Inflammatory macrophage treated with lipopolysaccharide for 1 hour (primary cell): ENCODE measurements around the gene CCRL2.

Source experiments
- DNase-seq, 2 donors: peaks; one replicate each; pipeline ENCODE4 v3.0.0-alpha.2; 2020 to 2022

CCRL2 gene, protein sequence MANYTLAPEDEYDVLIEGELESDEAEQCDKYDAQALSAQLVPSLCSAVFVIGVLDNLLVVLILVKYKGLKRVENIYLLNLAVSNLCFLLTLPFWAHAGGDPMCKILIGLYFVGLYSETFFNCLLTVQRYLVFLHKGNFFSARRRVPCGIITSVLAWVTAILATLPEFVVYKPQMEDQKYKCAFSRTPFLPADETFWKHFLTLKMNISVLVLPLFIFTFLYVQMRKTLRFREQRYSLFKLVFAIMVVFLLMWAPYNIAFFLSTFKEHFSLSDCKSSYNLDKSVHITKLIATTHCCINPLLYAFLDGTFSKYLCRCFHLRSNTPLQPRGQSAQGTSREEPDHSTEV

DNA sequence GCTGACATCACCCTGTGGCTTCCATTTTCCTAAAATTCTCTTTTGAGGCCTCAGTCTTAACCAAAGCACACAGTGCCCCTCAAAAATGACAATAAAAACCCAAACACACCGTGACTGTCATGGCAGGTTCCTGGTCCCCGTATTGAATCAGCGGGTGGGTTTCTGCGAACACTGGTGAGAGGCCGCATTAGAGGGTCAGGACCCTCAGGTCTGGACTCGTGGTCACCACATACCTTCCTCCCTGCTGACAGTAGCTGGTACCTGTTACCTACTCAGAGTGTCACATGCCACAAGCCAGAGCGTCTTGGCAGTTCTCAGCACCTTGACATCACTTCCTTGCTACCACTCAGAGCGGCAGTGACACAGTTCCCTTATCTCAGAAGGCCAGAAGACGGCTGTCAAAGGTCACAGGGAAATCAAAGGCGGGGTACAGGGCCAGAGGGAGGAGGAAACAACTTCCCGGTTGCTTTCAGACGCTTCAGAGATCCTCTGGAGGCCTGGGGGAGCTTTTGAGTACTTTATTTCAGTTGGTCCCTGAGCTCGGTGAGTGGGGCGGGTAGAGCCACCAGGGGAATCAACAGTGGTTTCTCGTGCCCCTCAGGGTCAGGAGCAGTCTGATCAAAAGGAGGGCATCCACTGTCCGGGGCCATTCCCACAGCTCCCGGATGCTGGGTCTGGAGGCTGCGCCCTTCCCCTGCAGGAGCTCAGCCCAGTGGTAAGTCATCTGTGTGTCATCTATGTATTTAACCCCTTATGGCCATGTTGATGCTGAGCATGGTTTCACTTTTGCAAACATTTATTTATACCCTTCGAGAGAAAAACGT is at the start of gene CCRL2, which contains the start of gene CCR5AS:
CCRL2 (plus strand) TSS at position 472 of the 824 bp plus-strand sequence. CDS start 821 bp downstream, outside the sequence.
CCR5AS (minus strand) TSS at position 279 of the 824 bp plus-strand sequence.
- peak; percentile 92 to 97 for DNase-seq

DNA sequence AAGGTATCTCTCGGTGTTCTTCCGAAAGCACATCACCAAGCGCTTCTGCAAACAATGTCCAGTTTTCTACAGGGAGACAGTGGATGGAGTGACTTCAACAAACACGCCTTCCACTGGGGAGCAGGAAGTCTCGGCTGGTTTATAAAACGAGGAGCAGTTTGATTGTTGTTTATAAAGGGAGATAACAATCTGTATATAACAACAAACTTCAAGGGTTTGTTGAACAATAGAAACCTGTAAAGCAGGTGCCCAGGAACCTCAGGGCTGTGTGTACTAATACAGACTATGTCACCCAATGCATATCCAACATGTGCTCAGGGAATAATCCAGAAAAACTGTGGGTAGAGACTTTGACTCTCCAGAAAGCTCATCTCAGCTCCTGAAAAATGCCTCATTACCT is 48.6 kb upstream of the CCRL2 start:
- no peak for DNase-seq

DNA sequence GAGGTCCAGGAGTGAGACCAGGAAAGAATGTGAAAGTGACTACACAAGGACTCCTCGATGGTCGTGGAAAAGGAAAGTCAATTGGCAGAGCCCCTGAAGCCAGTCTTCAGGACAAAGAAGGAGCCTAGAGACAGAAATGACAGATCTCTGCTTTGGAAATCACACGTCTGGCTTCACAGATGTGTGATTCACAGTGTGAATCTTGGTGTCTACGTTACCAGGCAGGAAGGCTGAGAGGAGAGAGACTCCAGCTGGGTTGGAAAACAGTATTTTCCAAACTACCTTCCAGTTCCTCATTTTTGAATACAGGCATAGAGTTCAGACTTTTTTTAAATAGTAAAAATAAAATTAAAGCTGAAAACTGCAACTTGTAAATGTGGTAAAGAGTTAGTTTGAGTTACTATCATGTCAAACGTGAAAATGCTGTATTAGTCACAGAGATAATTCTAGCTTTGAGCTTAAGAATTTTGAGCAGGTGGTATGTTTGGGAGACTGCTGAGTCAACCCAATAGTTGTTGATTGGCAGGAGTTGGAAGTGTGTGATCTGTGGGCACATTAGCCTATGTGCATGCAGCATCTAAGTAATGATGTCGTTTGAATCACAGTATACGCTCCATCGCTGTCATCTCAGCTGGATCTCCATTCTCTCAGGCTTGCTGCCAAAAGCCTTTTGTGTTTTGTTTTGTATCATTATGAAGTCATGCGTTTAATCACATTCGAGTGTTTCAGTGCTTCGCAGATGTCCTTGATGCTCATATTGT is 47.1 kb upstream of the CCRL2 start:
- DNase-seq = peak in 1 of 2 donors; percentile 19

DNA sequence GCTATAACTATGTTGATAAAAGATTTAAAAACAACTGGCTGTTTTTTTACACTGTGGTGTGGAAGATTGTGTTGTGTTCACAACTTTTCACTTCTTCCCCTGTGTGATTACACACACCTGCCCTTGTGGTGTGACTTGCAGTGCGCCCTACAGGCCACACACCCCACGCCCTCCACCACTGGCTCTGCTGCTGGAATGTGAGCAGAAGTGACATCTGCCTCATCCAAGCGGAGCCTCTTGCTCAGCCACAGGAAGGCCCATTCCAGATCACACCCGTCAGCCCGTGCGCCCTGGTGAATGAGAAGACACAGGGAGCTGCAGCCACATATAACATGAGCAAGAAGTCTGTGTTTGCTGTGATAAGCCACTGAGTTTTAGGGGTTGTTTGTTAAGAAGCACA is 46.2 kb upstream of the CCRL2 start:
- no peak for DNase-seq

DNA sequence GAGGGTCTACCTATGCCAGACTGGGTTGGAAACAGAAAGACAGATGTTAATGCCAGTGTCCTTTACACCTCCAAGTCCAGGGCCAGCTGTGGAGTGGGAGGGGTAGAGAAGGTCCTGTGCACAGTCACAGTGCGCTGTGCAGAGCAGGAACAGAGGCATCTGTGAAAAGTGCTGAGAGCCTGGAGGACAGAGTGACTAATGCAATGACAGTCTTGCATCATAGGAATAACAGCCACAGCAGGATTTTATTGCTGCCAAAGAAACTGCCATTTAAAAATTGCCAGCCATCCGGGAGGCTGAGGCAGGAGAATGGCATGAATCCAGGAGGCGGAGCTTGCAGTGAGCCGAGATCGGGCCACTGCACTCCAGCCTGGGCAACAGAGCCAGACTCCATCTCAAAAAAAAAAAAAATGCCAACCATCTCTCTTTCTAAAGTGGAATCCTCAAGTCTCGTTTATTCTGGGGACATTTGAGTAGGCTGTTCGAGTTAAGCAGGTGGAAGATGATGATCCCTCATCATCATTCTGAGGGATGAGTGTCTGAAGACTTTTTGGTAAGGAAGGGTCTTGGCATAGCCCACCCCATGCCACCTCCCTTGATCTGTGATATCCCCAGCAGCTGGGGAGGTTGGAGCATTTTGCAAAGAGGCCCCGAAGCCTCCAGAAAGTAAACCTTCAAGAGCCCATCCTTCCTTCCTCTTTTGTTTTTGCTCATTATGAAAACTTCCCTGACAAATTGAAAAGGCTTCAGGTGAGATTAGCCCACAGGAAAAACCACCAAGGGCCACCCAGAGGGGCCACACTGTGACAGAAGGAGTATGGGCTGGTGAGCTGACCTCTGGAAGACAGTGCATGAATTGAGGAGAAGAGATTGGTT is 45.4 kb upstream of the CCRL2 start:
- DNase-seq = peak; percentile 74 to 78

DNA sequence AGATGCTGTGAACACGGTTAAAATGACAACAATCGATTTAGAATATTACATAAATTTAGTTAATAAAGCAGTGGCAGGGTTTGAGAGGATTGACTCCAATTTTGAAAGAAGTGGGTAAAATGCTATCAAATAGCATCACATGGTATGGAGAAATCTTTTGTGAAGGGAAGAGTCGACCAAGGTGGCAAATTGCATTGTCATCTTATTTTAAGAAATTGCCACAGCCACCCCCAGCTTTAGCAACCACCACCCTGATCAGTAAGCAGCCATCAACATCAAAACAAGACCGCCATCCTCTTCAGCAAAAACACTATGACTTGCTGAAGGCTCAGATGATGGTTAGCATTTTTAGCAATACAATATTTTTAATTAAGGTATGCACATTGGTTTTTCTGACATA is 42.0 kb upstream of the CCRL2 start:
- DNase-seq = no peak

DNA sequence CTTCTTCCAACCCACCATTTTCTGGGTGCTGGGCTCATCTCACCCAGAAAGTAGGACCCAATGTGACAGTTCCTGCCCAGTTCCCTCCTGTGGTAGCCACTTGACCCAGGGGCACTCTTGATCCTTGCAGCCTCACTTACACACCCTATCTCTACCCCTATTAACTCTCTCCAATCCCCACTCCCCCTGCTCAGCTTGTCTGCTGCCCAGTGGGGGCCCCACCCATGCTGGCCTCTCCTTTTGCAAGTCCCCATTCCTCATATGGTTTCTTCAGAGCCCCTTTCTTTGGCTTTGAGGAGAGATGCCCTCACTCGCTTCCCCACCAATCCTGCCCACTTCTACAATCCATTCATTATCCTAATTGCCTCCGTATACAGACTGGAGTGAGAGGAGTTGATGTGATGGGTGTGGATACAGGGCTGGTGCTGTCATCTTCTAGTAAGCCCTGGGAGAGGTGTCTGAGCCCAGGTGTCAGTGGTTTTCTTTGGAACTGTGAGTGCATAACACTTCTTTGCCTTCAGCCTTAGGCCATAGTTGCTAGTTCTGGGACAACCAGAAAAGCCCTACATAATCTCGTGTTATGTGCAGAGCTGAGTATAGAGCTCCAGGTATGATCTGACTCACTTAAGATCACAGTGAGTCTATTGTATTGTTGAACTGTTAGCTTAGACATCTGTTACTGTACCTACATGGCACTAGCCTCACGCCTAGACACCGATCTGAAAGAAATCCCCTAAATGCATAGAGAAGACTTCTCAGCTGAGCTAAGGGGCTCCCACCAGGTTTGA is 41.1 kb upstream of the CCRL2 start:
- DNase-seq = no peak

DNA sequence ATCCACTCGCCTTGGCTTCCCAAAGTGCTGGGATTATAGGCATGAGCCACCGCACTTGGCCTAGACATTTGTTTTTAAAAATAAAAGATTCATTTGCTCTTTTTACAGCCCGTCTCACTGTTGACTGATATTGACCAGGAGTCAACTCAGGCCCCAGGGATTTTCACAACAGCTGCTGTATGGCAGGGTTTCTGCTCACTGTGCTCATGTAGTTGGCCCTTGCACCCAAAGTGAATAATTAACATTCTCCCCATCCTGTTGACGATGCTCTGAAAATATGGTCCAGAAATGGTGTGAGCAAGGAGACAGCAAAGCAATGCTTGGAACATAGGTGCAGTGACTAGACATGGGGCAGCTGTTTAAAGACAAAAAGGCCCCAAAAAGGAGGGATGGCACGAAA is 39.2 kb upstream of the CCRL2 start:
- DNase-seq = no peak

DNA sequence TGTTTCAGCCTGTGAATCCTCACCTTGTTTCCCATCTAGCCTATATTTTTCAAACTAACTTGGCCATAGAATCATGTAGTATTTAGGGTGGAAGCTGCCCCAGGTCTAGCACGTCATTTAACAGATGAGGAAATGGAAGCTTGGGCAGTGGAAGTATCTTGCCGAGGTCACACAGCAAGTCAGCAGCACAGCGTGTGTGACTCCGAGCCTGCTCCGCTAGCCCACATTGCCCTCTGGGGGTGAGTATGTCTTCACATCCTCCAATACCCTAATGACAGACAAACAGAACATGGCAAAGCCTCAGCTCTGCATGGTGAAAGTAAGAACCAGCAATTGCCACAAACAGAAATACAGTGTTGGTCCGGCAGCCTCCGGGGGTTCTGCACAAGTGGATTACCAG is 38.5 kb upstream of the CCRL2 start:
- peak; percentile 87 to 91 for DNase-seq

DNA sequence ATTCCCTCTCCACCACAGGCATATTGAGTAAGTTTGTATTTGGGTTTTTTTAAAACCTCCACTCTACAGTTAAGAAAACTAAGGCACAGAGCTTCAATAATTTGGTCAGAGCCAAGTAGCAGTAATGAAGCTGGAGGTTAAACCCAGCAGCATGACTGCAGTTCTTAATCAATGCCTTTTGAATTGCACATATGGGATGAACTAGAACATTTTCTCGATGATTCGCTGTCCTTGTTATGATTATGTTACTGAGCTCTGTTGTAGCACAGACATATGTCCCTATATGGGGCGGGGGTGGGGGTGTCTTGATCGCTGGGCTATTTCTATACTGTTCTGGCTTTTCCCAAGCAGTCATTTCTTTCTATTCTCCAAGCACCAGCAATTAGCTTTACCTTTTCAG is 37.9 kb upstream of the CCRL2 start:
- peak in 1 of 2 donors; percentile 36 for DNase-seq

DNA sequence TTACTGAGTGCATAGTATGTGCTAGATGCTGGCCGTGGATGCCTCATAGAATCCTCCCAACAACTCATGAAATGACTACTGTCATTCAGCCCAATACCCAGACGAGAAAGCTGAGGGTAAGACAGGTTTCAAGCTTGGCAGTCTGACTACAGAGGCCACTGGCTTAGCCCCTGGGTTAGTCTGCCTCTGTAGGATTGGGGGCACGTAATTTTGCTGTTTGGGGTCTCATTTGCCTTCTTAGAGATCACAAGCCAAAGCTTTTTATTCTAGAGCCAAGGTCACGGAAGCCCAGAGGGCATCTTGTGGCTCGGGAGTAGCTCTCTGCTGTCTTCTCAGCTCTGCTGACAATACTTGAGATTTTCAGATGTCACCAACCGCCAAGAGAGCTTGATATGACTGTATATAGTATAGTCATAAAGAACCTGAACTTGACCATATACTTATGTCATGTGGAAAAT is 37.4 kb upstream of the CCRL2 start:
- DNase-seq = peak in 1 of 2 donors; percentile 24

DNA sequence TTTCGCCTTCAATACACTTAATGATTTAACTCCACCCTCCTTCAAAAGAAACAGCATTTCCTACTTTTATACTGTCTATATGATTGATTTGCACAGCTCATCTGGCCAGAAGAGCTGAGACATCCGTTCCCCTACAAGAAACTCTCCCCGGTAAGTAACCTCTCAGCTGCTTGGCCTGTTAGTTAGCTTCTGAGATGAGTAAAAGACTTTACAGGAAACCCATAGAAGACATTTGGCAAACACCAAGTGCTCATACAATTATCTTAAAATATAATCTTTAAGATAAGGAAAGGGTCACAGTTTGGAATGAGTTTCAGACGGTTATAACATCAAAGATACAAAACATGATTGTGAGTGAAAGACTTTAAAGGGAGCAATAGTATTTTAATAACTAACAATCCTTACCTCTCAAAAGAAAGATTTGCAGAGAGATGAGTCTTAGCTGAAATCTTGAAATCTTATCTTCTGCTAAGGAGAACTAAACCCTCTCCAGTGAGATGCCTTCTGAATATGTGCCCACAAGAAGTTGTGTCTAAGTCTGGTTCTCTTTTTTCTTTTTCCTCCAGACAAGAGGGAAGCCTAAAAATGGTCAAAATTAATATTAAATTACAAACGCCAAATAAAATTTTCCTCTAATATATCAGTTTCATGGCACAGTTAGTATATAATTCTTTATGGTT is 36.1 kb upstream of the CCRL2 start, which contains the start of gene CCR5:
CCR5 (plus strand) TSS at position 108 of the 680 bp plus-strand sequence. CDS start 1,957 bp downstream, outside the sequence.
- DNase-seq = peak; percentile 41 to 62

DNA sequence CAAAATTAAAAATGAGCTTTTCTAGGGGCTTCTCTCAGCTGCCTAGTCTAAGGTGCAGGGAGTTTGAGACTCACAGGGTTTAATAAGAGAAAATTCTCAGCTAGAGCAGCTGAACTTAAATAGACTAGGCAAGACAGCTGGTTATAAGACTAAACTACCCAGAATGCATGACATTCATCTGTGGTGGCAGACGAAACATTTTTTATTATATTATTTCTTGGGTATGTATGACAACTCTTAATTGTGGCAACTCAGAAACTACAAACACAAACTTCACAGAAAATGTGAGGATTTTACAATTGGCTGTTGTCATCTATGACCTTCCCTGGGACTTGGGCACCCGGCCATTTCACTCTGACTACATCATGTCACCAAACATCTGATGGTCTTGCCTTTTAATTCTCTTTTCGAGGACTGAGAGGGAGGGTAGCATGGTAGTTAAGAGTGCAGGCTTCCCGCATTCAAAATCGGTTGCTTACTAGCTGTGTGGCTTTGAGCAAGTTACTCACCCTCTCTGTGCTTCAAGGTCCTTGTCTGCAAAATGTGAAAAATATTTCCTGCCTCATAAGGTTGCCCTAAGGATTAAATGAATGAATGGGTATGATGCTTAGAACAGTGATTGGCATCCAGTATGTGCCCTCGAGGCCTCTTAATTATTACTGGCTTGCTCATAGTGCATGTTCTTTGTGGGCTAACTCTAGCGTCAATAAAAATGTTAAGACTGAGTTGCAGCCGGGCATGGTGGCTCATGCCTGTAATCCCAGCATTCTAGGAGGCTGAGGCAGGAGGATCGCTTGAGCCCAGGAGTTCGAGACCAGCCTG is 35.3 kb upstream of the CCRL2 start:
- DNase-seq = no peak

DNA sequence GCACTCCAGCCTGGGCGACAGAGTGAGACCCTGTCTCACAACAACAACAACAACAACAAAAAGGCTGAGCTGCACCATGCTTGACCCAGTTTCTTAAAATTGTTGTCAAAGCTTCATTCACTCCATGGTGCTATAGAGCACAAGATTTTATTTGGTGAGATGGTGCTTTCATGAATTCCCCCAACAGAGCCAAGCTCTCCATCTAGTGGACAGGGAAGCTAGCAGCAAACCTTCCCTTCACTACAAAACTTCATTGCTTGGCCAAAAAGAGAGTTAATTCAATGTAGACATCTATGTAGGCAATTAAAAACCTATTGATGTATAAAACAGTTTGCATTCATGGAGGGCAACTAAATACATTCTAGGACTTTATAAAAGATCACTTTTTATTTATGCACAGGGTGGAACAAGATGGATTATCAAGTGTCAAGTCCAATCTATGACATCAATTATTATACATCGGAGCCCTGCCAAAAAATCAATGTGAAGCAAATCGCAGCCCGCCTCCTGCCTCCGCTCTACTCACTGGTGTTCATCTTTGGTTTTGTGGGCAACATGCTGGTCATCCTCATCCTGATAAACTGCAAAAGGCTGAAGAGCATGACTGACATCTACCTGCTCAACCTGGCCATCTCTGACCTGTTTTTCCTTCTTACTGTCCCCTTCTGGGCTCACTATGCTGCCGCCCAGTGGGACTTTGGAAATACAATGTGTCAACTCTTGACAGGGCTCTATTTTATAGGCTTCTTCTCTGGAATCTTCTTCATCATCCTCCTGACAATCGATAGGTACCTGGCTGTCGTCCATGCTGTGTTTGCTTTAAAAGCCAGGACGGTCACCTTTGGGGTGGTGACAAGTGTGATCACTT is 34.3 kb upstream of the CCRL2 start:
- DNase-seq = peak; percentile 58 to 71

DNA sequence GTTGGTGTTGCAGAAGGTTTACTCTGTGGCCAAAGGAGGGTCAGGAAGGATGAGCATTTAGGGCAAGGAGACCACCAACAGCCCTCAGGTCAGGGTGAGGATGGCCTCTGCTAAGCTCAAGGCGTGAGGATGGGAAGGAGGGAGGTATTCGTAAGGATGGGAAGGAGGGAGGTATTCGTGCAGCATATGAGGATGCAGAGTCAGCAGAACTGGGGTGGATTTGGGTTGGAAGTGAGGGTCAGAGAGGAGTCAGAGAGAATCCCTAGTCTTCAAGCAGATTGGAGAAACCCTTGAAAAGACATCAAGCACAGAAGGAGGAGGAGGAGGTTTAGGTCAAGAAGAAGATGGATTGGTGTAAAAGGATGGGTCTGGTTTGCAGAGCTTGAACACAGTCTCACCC is 32.3 kb upstream of the CCRL2 start:
- DNase-seq = no peak

DNA sequence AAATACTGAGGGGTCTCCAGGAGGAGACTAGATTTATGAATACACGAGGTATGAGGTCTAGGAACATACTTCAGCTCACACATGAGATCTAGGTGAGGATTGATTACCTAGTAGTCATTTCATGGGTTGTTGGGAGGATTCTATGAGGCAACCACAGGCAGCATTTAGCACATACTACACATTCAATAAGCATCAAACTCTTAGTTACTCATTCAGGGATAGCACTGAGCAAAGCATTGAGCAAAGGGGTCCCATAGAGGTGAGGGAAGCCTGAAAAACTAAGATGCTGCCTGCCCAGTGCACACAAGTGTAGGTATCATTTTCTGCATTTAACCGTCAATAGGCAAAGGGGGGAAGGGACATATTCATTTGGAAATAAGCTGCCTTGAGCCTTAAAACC is 31.8 kb upstream of the CCRL2 start:
- no peak for DNase-seq

DNA sequence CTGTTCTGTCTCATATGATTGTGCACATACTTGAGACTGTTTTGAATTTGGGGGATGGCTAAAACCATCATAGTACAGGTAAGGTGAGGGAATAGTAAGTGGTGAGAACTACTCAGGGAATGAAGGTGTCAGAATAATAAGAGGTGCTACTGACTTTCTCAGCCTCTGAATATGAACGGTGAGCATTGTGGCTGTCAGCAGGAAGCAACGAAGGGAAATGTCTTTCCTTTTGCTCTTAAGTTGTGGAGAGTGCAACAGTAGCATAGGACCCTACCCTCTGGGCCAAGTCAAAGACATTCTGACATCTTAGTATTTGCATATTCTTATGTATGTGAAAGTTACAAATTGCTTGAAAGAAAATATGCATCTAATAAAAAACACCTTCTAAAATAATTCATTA is 31.2 kb upstream of the CCRL2 start:
- no peak for DNase-seq

DNA sequence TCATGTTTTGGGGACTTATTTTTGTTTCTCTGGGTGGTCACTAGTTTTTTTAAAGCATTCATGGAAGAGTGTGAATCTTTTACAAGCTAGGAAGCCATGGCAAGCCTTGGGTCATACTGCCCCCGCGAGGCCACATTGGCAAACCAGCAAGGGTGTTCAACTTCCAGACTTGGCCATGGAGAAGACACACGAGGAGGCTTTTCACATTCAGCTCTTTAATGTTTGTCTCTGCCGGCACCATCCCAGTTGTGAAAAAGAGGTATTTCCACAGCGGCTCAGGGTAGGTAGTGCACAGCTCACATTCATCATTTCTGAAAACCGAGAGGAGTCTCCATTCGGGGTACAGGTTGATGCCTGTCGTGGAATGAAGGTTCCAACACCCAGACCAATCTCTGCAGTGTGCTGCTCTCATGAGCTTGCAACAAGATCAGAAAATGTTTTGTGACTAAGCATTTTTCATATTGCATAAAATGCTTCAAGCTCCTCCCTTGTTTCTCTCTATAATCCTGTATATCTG is 28.6 kb upstream of the CCRL2 start:
- peak; percentile 69 to 83 for DNase-seq
